H1 (cell line): Measurements from ENCODE around the gene SLC39A9. TPM values are rescaled to one million over a fixed set of nuclear protein-coding genes. Genes with fewer than 3 reads are reported as not detected.

Experiments
- CTCF ChIA-PET: fragments of 300-600 bp; sonication (Branson Sonifier 250); formaldehyde crosslinking; loops from one replicate; lab custom pipeline; 2021; ENCODE audit not compliant: partially characterized antibody; lab: Charles Lee
- POLR2A ChIA-PET: fragments of 300-600 bp; sonication (Branson Sonifier 250); formaldehyde crosslinking; loops from one replicate; lab custom pipeline; 2021; ENCODE audit warnings: inconsistent platforms; ENCODE audit not compliant: partially characterized antibody; lab: Charles Lee
- DNase-seq, 2 experiments: peaks; one replicate each; pipeline versions ENCODE4 v3.0.0 to v3.0.0-alpha.2; 2010 to 2022; ENCODE audit warnings: low spot score in 2 of 2, low read depth in 1 of 2, mixed read lengths in 1 of 2
- FAIRE-seq: peaks from 2 replicates; lab custom pipeline; 2011; peaks lifted over from hg19 to GRCh38; lab: Jason Lieb, UNC
- H2AFZ ChIP-seq: 2 replicates; pipeline ENCODE4 v1.8.1; 2012; ENCODE audit warnings: low read length, inconsistent platforms
- H2AK5ac ChIP-seq: 2 replicates; pipeline ENCODE4 v1.6.1; 2013; ENCODE audit warnings: low read depth, low read length
- H2BK120ac ChIP-seq: replicated peaks from 2 replicates; pipeline ENCODE3; 2013; ENCODE audit warnings: low read depth, low read length, inconsistent platforms
- H2BK12ac ChIP-seq: 2 replicates; pipeline ENCODE4 v1.6.1; 2013; ENCODE audit warnings: low read depth, low read length
- H2BK15ac ChIP-seq: 2 replicates; pipeline ENCODE4 v1.6.1; 2013; ENCODE audit warnings: low read length
- H2BK20ac ChIP-seq: 2 replicates; pipeline ENCODE4 v1.6.1; 2013; ENCODE audit warnings: low read length
- H2BK5ac ChIP-seq: 2 replicates; pipeline ENCODE4 v1.6.1; 2013; ENCODE audit warnings: low read depth, low read length
- H3K14ac ChIP-seq: 2 replicates; pipeline ENCODE4 v1.6.1; 2013; ENCODE audit warnings: inconsistent platforms; ENCODE audit not compliant: insufficient read length
- H3K18ac ChIP-seq: 2 replicates; pipeline ENCODE4 v1.6.1; 2013; ENCODE audit warnings: low read length; ENCODE audit errors: extremely low read depth
- H3K23ac ChIP-seq: 2 replicates; pipeline ENCODE4 v1.6.1; 2013; ENCODE audit warnings: inconsistent platforms; ENCODE audit not compliant: insufficient read length
- H3K23me2 ChIP-seq: 2 replicates; pipeline ENCODE4 v1.6.1; 2013; ENCODE audit warnings: low read depth, low read length
- H3K27ac ChIP-seq: 2 replicates; pipeline ENCODE4 v1.6.1; 2011; ENCODE audit warnings: low read depth, low read length, inconsistent platforms
- H3K27me3 ChIP-seq, 4 experiments: replicated peaks in 1 of 4; 1 replicate in 1 of 4; 2 replicates in 3 of 4; pipeline versions ENCODE4 v1.6.1 to v1.8.1; 2011 to 2013; ENCODE audit warnings: low read length in 3 of 4, mild to moderate bottlenecking in 3 of 4, inconsistent platforms in 2 of 4, mixed read lengths in 2 of 4, moderate library complexity in 1 of 4; ENCODE audit not compliant: control insufficient read depth in 3 of 4, insufficient read depth in 3 of 4; ENCODE audit errors: extremely low read depth in 1 of 4
- H3K36me3 ChIP-seq, 4 experiments: 2 replicates each; pipeline versions ENCODE4 v1.6.1 to v1.8.1; 2011 to 2013; ENCODE audit warnings: mild to moderate bottlenecking in 4 of 4, low read length in 3 of 4, moderate library complexity in 2 of 4, control low read depth in 1 of 4, inconsistent platforms in 1 of 4; ENCODE audit not compliant: insufficient read depth in 4 of 4, control insufficient read depth in 2 of 4
- H3K4ac ChIP-seq: replicated peaks from 2 replicates; pipeline ENCODE3; 2013; ENCODE audit warnings: low read length, low read depth, mixed read lengths, inconsistent platforms; ENCODE audit not compliant: insufficient read length
- H3K4me1 ChIP-seq, 4 experiments: replicated peaks in 1 of 4; 1 replicate in 1 of 4; 2 replicates in 3 of 4; pipeline versions ENCODE4 v1.6.1 to v1.8.1; 2011 to 2013; ENCODE audit warnings: low read length in 3 of 4, inconsistent platforms in 2 of 4, mixed read lengths in 1 of 4; ENCODE audit not compliant: insufficient read depth in 4 of 4, control insufficient read depth in 3 of 4
- H3K4me2 ChIP-seq, 2 experiments: 2 replicates each; pipeline versions ENCODE4 v1.6.1 to v1.8.1; 2011 to 2013; ENCODE audit warnings: low read depth in 2 of 2, low read length in 2 of 2, control low read depth in 1 of 2, inconsistent platforms in 1 of 2, mild to moderate bottlenecking in 1 of 2; ENCODE audit not compliant: insufficient read depth in 1 of 2
- H3K4me3 ChIP-seq, 4 experiments: fragments of 200-600, 300-600 bp in 1 of 4; sonication (generic), shearing (Covaris generic), sonication (Bioruptor Twin) in 1 of 4; 2 replicates each; pipeline versions ENCODE4 v1.5.1 to v1.8.1; 2011 to 2016; ENCODE audit warnings: low read length in 4 of 4, low read depth in 3 of 4, control low read depth in 2 of 4, inconsistent platforms in 2 of 4, mild to moderate bottlenecking in 2 of 4, mixed read lengths in 1 of 4, moderate library complexity in 1 of 4; ENCODE audit not compliant: insufficient read depth in 2 of 4; ENCODE audit errors: extremely low read depth in 1 of 4
- H3K56ac ChIP-seq: replicated peaks from 2 replicates; pipeline ENCODE3; 2013; ENCODE audit warnings: low read depth, mild to moderate bottlenecking, mixed read lengths, low read length, inconsistent platforms; ENCODE audit not compliant: insufficient read length
- H3K79me1 ChIP-seq: 2 replicates; pipeline ENCODE4 v1.6.1; 2013; ENCODE audit warnings: low read depth, low read length, control low read depth
- H3K79me2 ChIP-seq, 2 experiments: 2 replicates each; pipeline versions ENCODE4 v1.6.1 to v1.8.1; 2012 to 2013; ENCODE audit warnings: low read length in 2 of 2, mild to moderate bottlenecking in 2 of 2, inconsistent platforms in 1 of 2; ENCODE audit not compliant: insufficient read depth in 2 of 2, control insufficient read depth in 1 of 2
- H3K9ac ChIP-seq, 4 experiments: replicated peaks in 1 of 4; 1 replicate in 1 of 4; 2 replicates in 3 of 4; pipeline versions ENCODE4 v1.6.1 to v1.8.1; 2011 to 2013; ENCODE audit warnings: low read depth in 3 of 4, low read length in 3 of 4, control low read depth in 2 of 4, mild to moderate bottlenecking in 2 of 4, moderate library complexity in 2 of 4, inconsistent platforms in 1 of 4; ENCODE audit errors: extremely low read depth in 1 of 4
- H3K9me3 ChIP-seq, 2 experiments: 2 replicates each; pipeline versions ENCODE4 v1.6.1 to v1.8.1; 2012 to 2013; ENCODE audit warnings: mild to moderate bottlenecking in 2 of 2, moderate library complexity in 2 of 2, control low read depth in 1 of 2, inconsistent platforms in 1 of 2, low read depth in 1 of 2, low read length in 1 of 2, mixed read lengths in 1 of 2; ENCODE audit not compliant: insufficient read depth in 2 of 2
- H4K20me1 ChIP-seq, 2 experiments: replicated peaks in 1 of 2; 2 replicates each; pipeline versions ENCODE3 to v1.8.1; 2011 to 2013; ENCODE audit warnings: inconsistent platforms in 2 of 2, low read length in 2 of 2, mild to moderate bottlenecking in 1 of 2; ENCODE audit not compliant: insufficient read depth in 2 of 2, control insufficient read depth in 1 of 2
- H4K5ac ChIP-seq: 2 replicates; pipeline ENCODE4 v1.6.1; 2013; ENCODE audit warnings: low read length, low read depth, mixed read lengths, inconsistent platforms; ENCODE audit not compliant: insufficient read length
- H4K8ac ChIP-seq: 2 replicates; pipeline ENCODE4 v1.8.0; 2013; ENCODE audit warnings: mild to moderate bottlenecking, moderate library complexity, low read length, inconsistent platforms; ENCODE audit not compliant: insufficient read depth; ENCODE audit errors: extremely low read depth
- H4K91ac ChIP-seq: replicated peaks from 2 replicates; pipeline ENCODE3; 2013; ENCODE audit warnings: low read length, mixed read lengths, inconsistent platforms; ENCODE audit not compliant: insufficient read length
- ASH2L ChIP-seq: fragments of 200-600, 300-600 bp; sonication (generic); IDR thresholded peaks from one replicate; pipeline ENCODE4 v1.7.1; 2017; ENCODE audit warnings: low read length
- EGR1 ChIP-seq: IDR thresholded peaks from 2 replicates; pipeline ENCODE4 v1.6.1; 2011; ENCODE audit warnings: low read depth, low read length, borderline replicate concordance
- GTF2F1 ChIP-seq: IDR thresholded peaks from 2 replicates; pipeline ENCODE4 v1.6.1; 2012; ENCODE audit warnings: low read depth, low read length, improper control_type of control experiment, borderline replicate concordance
- HDAC2 ChIP-seq, 2 experiments: fragments of 300-600 bp in 1 of 2; sonication (generic) in 1 of 2; IDR thresholded peaks; 2 replicates each; pipeline ENCODE4 v1.6.1; 2011 to 2012; ENCODE audit warnings: low read depth in 2 of 2, low read length in 2 of 2, mild to moderate bottlenecking in 2 of 2, moderate library complexity in 2 of 2, borderline replicate concordance in 1 of 2, inconsistent platforms in 1 of 2
- JUND ChIP-seq: IDR thresholded peaks from 2 replicates; pipeline ENCODE4 v1.6.1; 2011; ENCODE audit warnings: mild to moderate bottlenecking, improper control_type of control experiment, low read length
- KDM5A ChIP-seq: fragments of 200-600 bp; IDR thresholded peaks from 2 replicates; pipeline ENCODE4 v1.7.1; 2012; ENCODE audit warnings: mild to moderate bottlenecking, low read length, inconsistent platforms, mixed read lengths
- MAX ChIP-seq: IDR thresholded peaks from 2 replicates; pipeline ENCODE4 v1.6.1; 2012; ENCODE audit warnings: inconsistent platforms
- PHF8 ChIP-seq: fragments of 200-600 bp; sonication (generic); conservative IDR thresholded peaks from 2 replicates; pipeline ENCODE4 v1.7.1; 2012; ENCODE audit warnings: low read depth, mild to moderate bottlenecking, inconsistent platforms, low read length, moderate library complexity
- RAD21 ChIP-seq, 2 experiments: IDR thresholded peaks in 1 of 2; conservative IDR thresholded peaks in 1 of 2; 2 replicates each; pipeline ENCODE4 v1.6.1; 2011; ENCODE audit warnings: low read depth in 2 of 2, low read length in 2 of 2, improper control_type of control experiment in 1 of 2, inconsistent platforms in 1 of 2, mild to moderate bottlenecking in 1 of 2, moderate library complexity in 1 of 2
- SUZ12 ChIP-seq: fragments of 200-600 bp; sonication (generic); IDR thresholded peaks from 2 replicates; pipeline ENCODE4 v1.6.1; 2012; ENCODE audit warnings: mild to moderate bottlenecking, inconsistent platforms, low read length, moderate library complexity, mixed read lengths
- TAF1 ChIP-seq: IDR thresholded peaks from 2 replicates; pipeline ENCODE4 v1.6.1; 2011; ENCODE audit warnings: mild to moderate bottlenecking, low read depth, low read length
- WGBS, 2 experiments: shearing (Covaris generic) in 1 of 2; methylation state at CpG; one replicate each; pipeline versions ENCODE4 v1.1.6 to v1.1.7; 2013 to 2015; ENCODE audit warnings: low lambda C conversion rate in 2 of 2, mixed read lengths in 2 of 2, inconsistent platforms in 1 of 2, low coverage in 1 of 2, missing lambda C conversion rate in 1 of 2; ENCODE audit not compliant: insufficient replicate concordance in 2 of 2, insufficient coverage in 1 of 2, insufficient read length in 1 of 2; ENCODE audit errors: extremely low coverage in 1 of 2, missing lambda C conversion rate in 1 of 2; 5-methylcytosine and 5-hydroxymethylcytosine counted together
- polyA plus RNA-seq, 7 experiments: library from polyadenylated mRNA; depleted of rRNA in 3 of 7; stranded (reverse) in 5 of 7; unstranded in 2 of 7; fragments of >200 nt in 5 of 7; fragments of 200-250 nt in 2 of 7; gene quantifications; 1 replicate in 5 of 7; 2 replicates in 1 of 7; 4 replicates in 1 of 7; pipeline versions ENCODE4 v1.2.1 to v1.2.3, GENCODE V29; 2011 to 2013; ENCODE audit warnings: missing spikeins in 2 of 7, mixed read lengths in 2 of 7
- total RNA-seq: library from RNA; stranded (reverse); fragmentation: NEBNext Ultra II Directional; extraction: Animal tissue kit (Norgen Biotek cat#: 25700); gene quantifications from 2 replicates; pipeline ENCODE4 v1.2.1, GENCODE V29; 2021

Gene SLC39A9
- total and polyA plus RNA-seq, 2 of the 8 experiments (the other 6 are each of a cell fraction or from before 2014, with no cell fraction given): 31.0 to 44.2 TPM

- H3K79me1 ChIP-seq: peaks cover 7% of the 10 kb centered on the region
- no peak overlapping the region for H2BK15ac ChIP-seq
- peaks cover 5% of the 10 kb centered on the region for H3K23me2 ChIP-seq
- no peak overlapping the region for H2AK5ac ChIP-seq
- H3K23ac ChIP-seq: no peak overlapping the region
- no peak overlapping the region for H2BK20ac ChIP-seq
- H3K9ac ChIP-seq: peak overlapping the region; percentile 73 to 98 (median 96)
- DNase-seq (no peak), FAIRE-seq (no peak)
- H3K79me2 ChIP-seq: peaks cover 21 to 89% of the 10 kb centered on the region in 2 experiments
- no peak overlapping the region for H3K56ac ChIP-seq
- H2BK12ac ChIP-seq: no peak overlapping the region; the same call in 1 of the 2 replicates
- CTCF ChIA-PET: interaction anchor here (1.1 kb wide), 1 partner anchor 61 kb away, joined by 7 read pairs; no protein-coding TSS in a partner anchor
- H3K27ac ChIP-seq: peak overlapping the region; percentile 93
- peaks cover 0 to 5% of the 10 kb centered on the region in 2 experiments for H4K20me1 ChIP-seq
- peaks cover 7 to 25% (median 18%) of the 10 kb centered on the region in 4 experiments for H3K36me3 ChIP-seq
- WGBS, 2 experiments: 2% methylated on average over 18 of the region's 18 CpGs; no CpG with 5 or more reads in 1 of the 2 experiments
- peak overlapping the region; percentile 9; the same call in 1 of the 2 replicates for H3K18ac ChIP-seq
- H3K4me2 ChIP-seq: peak overlapping the region; percentile 80 to 96
- H3K9me3 ChIP-seq: no peaks in the 10 kb centered on the region
- H2AFZ ChIP-seq: peak overlapping the region; percentile 79; the same call in 1 of the 2 replicates
- peaks cover 0 to 2% (median under 1%) of the 10 kb centered on the region in 4 experiments; a peak in 2 of 7 replicates for H3K4me1 ChIP-seq
- no peak overlapping the region for H2BK120ac ChIP-seq
- POLR2A ChIA-PET: interaction anchor here (0.6 to 8.5 kb wide), 19 partner anchors 9 to 207 kb away, joined by 3 to 131 read pairs (median 5); partner anchors contain the start of genes EXD2 and GALNT16
- H3K27me3 ChIP-seq: no peaks in the 10 kb centered on the region
- H3K14ac ChIP-seq: no peak overlapping the region
- H4K8ac ChIP-seq: peak overlapping the region; percentile 94; the same call in 1 of the 2 replicates
- H4K5ac ChIP-seq: peak overlapping the region; percentile 25
- no peak overlapping the region for H4K91ac ChIP-seq
- H3K4me3 ChIP-seq: peak overlapping the region; percentile 83 to 98 (median 92)
- no peak overlapping the region for H3K4ac ChIP-seq
- H2BK5ac ChIP-seq: peak overlapping the region; percentile 87; the same call in 1 of the 2 replicates
- TF ChIP-seq SUZ12 (no peak), ASH2L (peak; percentile 44), PHF8 (0 out of 2 replicates have a peak, but pooled peaks have one; percentile 69), RAD21 (IDR thresholded peaks at IDR 0.05 in 1 of 2, conservative IDR thresholded peaks at IDR 0.05 in 1 of 2; ENCODE audit: low read depth in 2 of 2, low read length in 2 of 2) (no peak), MAX (no peak), HDAC2 (IDR thresholded peaks at IDR 0.05; ENCODE audit: borderline replicate concordance in 1 of 2, low read depth in 2 of 2, low read length in 2 of 2) (peak in 1 of 2 experiments; percentile 28; a peak in 1 of 4 replicates), JUND (no peak), GTF2F1 (no peak), KDM5A (no peak; the same call in 1 of the 2 replicates), TAF1 (no peak), EGR1 (no peak)
Observed at GRCh38 chr14:69398818-69399210, 322 bp downstream of the SLC39A9 start.
